Adrenal gland (tissue), 5 donors: ENCODE results near the gene TLN1.

ENCODE experiments used
- CTCF ChIP-seq, 6 experiments: fragments of 450-650 bp in 4 of 6; fragments of 200-600 bp in 2 of 6; sonication (generic) in 1 of 6; IDR thresholded peaks; 1 replicate in 5 of 6; 2 replicates in 1 of 6; pipeline versions ENCODE4 v1.5.1 to v1.8.0; 2016 to 2021; ENCODE audit warnings: antibody characterized with exemption in 6 of 6, mild to moderate bottlenecking in 2 of 6, moderate library complexity in 1 of 6
- POLR2A ChIP-seq, 2 donors: fragments of 450-650 bp; IDR thresholded peaks; one replicate each; pipeline ENCODE4 v1.6.1; 2017; ENCODE audit warnings: antibody characterized with exemption in 2 of 2, mild to moderate bottlenecking in 2 of 2, moderate library complexity in 1 of 2
- donor health status: DM: no; HTN: no; CAD: no.

DNA sequence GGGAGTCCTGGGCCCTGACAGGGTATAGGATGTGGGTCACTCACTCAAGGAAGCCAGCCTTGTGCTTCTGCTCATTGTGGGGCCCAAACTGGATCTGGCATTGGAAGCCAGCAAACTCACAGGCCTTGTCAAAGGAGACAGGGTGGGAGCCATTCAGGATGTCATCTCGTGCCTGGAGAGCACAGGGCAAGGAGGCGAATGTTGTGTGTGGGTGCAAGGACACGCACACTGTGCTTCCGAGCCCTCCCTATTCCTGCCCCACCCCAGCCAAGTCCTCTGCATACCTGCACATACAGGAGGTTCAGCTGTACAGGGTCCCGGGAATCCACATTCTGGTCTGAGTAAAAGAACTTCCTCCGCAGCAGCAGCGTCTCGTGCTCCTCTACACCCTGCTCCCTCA lies 8.1 kb downstream of the TLN1 start:
- no peak for TF ChIP-seq CTCF (IDR thresholded peaks at IDR 0.05)
- no peak for TF ChIP-seq POLR2A (IDR thresholded peaks at IDR 0.05)
